Vagina (tissue), 2 donors: ENCODE data around the gene TTC33.

Experiments used
- CTCF ChIP-seq, 3 experiments: fragments of 450-650 bp in 2 of 3; fragments of 200-600 bp in 1 of 3; sonication (generic) in 1 of 3; IDR thresholded peaks; one replicate each; pipeline ENCODE4 v1.5.1; 2017 to 2019; ENCODE audit warnings: antibody characterized with exemption in 3 of 3, mild to moderate bottlenecking in 2 of 3, moderate library complexity in 2 of 3
- POLR2A ChIP-seq, 2 donors: fragments of 450-650 bp; IDR thresholded peaks; one replicate each; pipeline ENCODE4 v1.6.1; 2017; ENCODE audit warnings: antibody characterized with exemption in 2 of 2, mild to moderate bottlenecking in 2 of 2, moderate library complexity in 2 of 2
- POLR2AphosphoS5 ChIP-seq, 2 donors: sonication (generic); formaldehyde crosslinking; IDR thresholded peaks; one replicate each; pipeline ENCODE4 v1.9.0; 2017; ENCODE audit warnings: antibody characterized with exemption in 2 of 2, mild to moderate bottlenecking in 2 of 2, low read depth in 1 of 2; ENCODE audit not compliant: insufficient read depth in 1 of 2

- no peak for TF ChIP-seq POLR2A (IDR thresholded peaks at IDR 0.05)
- no peak for TF ChIP-seq CTCF (IDR thresholded peaks at IDR 0.05)
- TF ChIP-seq POLR2AphosphoS5 (IDR thresholded peaks at IDR 0.05; ENCODE audit: insufficient read depth in 1 of 2, low read depth in 1 of 2), result no peak
Observed at GRCh38 chr5:40490464-40491111, 265.2 kb downstream of the TTC33 start.
